UCSD-AML1 (cell line): ENCODE measurements around the gene ANTXR1.

ENCODE experiments used
- DNase-seq: peaks from one replicate; lab custom pipeline; 2025; ENCODE audit not compliant: unreplicated experiment; lab: John Stamatoyannopoulos, UW

The ANTXR1 gene

GRCh38 chr2:69096326-69097095, 83.5 kb downstream of the ANTXR1 start:
- no peak for DNase-seq

- DNase-seq: no peak
Measured at GRCh38 chr2:69097148-69097610, 84.2 kb downstream of the ANTXR1 start.

- no peak for DNase-seq
Measured at GRCh38 chr2:69097891-69098655, 85.1 kb downstream of the ANTXR1 start.

GRCh38 chr2:69099541-69099940, 86.6 kb downstream of the ANTXR1 start:
- DNase-seq: no peak

- DNase-seq: no peak
Measured at GRCh38 chr2:69100220-69100723, 87.3 kb downstream of the ANTXR1 start.

GRCh38 chr2:69102041-69102593, 89.1 kb downstream of the ANTXR1 start:
- no peak for DNase-seq

- no peak for DNase-seq
Measured at GRCh38 chr2:69103419-69103818, 90.4 kb downstream of the ANTXR1 start.

- no peak for DNase-seq
Measured at GRCh38 chr2:69104261-69104660, 91.3 kb downstream of the ANTXR1 start.

- DNase-seq: no peak
Measured at GRCh38 chr2:69109255-69109654, 96.3 kb downstream of the ANTXR1 start.

GRCh38 chr2:69111076-69111475, 98.1 kb downstream of the ANTXR1 start:
- no peak for DNase-seq

- DNase-seq: no peak
Measured at GRCh38 chr2:69113627-69114026, 100.6 kb downstream of the ANTXR1 start.

- DNase-seq: no peak
Measured at GRCh38 chr2:69114534-69114933, 101.6 kb downstream of the ANTXR1 start.

GRCh38 chr2:69116438-69116837, 103.5 kb downstream of the ANTXR1 start:
- no peak for DNase-seq

GRCh38 chr2:69118609-69119008, 105.6 kb downstream of the ANTXR1 start:
- no peak for DNase-seq

GRCh38 chr2:69119104-69119894, 106.3 kb downstream of the ANTXR1 start:
- DNase-seq: no peak

- no peak for DNase-seq
Measured at GRCh38 chr2:69122271-69122670, 109.3 kb downstream of the ANTXR1 start.

GRCh38 chr2:69123182-69123581, 110.2 kb downstream of the ANTXR1 start:
- no peak for DNase-seq

- no peak for DNase-seq
Measured at GRCh38 chr2:69124343-69124742, 111.4 kb downstream of the ANTXR1 start.

GRCh38 chr2:69125816-69126215, 112.8 kb downstream of the ANTXR1 start:
- no peak for DNase-seq

GRCh38 chr2:69126341-69126740, 113.4 kb downstream of the ANTXR1 start:
- DNase-seq: no peak

GRCh38 chr2:69131452-69131851, 118.5 kb downstream of the ANTXR1 start:
- DNase-seq: no peak
